NCI-H2107 (cell line): ENCODE data around the gene MZT2B.
"Not testable (repeated sequence)": the region's sequence is repeated elsewhere in the genome, so short reads cannot be mapped to it uniquely, and the experiment has no call there.

Source experiments
- DNase-seq: peaks from one replicate; lab custom pipeline; 2025; lab: John Stamatoyannopoulos, UW

Gene MZT2B

DNA sequence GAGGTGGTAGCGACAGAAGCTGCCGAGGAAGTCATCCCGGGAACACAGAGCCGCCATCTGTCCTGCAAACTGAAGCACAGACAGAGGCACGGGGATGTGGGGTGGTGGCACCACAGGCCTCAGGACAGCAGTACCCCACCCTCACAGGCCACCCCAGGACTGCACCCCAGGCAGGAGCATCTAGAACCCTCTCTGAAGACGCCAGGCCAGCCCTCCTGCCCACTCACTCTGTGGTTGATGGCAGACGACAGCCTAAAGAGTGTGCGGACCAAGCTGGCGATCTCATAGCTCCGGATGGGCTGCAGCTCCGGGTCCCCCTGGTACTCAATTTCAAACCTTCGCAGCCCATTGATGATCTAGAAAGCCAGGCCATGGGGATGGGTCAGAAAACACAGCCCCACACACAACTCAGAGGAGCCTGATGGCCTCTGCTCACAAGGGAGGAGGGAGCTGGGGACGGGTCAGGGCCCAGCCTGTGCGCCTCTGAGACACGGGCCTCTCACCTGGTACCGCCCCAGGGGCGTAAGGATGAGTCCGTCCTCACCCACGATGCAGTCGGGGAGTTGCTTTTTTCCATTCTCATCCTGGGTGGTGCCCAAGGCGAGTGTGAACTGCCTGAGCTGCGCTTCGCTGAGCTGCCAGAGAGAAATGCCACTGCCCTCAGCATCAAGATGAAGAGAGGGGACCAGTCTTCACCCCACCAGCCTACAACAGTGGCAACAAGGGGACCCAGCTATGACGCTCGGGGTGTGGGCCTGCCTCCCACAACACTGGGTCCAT lies 29.1 kb upstream of the MZT2B start:
- no peak for DNase-seq

GRCh38 chr2:130153721-130154422 lies 28.2 kb upstream of the MZT2B start:
- not testable (repeated sequence) for DNase-seq

GRCh38 chr2:130154423-130154770 lies 27.7 kb upstream of the MZT2B start:
- DNase-seq, result not testable (repeated sequence)

- DNase-seq, result no peak
These were observed 27.0 kb upstream of the MZT2B start for GRCh38 chr2:130154773-130155765.

- DNase-seq, result peak; percentile 82
These were observed 26.0 kb upstream of the MZT2B start for GRCh38 chr2:130155956-130156623.

GRCh38 chr2:130156624-130157004 lies 25.4 kb upstream of the MZT2B start:
- DNase-seq, result no peak

GRCh38 chr2:130157354-130157753 lies 24.7 kb upstream of the MZT2B start:
- DNase-seq, result not testable (repeated sequence)

DNA sequence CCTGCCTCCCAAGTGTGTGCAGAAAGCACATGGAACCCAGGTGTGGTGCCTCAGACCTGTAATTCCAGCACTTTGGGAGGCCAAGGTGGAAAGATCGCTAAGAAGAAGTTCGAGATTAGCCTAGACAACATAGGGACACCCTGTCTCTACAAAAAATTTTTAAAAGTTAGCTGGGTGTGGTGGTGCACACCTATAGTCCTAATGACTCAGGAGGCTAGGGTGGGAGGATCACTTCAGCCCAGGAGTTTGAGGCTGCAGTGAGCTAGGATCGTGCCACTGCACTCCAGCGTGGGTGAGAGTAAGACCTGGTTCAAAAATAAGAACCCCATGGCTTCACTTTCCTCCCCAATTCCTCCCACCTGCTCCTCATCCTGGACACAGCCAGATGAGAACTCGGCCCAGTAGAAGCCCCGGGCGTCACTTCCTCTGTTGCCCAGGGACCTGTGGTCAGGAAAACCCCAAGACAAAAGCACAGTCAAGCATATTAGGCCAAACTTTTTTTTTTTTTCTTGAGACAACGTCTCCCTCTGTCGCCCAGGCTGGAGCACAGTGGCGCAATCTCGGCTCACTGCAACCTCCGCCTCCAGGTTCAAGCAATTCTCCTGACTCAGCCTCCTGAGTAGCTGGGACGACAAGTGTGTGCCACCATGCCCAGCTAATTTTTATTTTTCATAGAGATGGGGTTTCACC lies 24.1 kb upstream of the MZT2B start:
- not testable (repeated sequence) for DNase-seq

- no peak for DNase-seq
These were observed 23.4 kb upstream of the MZT2B start for GRCh38 chr2:130158631-130159030.

GRCh38 chr2:130159376-130159775 lies 22.7 kb upstream of the MZT2B start:
- not testable (repeated sequence) for DNase-seq

GRCh38 chr2:130160131-130160530 lies 21.9 kb upstream of the MZT2B start:
- no peak for DNase-seq

DNA sequence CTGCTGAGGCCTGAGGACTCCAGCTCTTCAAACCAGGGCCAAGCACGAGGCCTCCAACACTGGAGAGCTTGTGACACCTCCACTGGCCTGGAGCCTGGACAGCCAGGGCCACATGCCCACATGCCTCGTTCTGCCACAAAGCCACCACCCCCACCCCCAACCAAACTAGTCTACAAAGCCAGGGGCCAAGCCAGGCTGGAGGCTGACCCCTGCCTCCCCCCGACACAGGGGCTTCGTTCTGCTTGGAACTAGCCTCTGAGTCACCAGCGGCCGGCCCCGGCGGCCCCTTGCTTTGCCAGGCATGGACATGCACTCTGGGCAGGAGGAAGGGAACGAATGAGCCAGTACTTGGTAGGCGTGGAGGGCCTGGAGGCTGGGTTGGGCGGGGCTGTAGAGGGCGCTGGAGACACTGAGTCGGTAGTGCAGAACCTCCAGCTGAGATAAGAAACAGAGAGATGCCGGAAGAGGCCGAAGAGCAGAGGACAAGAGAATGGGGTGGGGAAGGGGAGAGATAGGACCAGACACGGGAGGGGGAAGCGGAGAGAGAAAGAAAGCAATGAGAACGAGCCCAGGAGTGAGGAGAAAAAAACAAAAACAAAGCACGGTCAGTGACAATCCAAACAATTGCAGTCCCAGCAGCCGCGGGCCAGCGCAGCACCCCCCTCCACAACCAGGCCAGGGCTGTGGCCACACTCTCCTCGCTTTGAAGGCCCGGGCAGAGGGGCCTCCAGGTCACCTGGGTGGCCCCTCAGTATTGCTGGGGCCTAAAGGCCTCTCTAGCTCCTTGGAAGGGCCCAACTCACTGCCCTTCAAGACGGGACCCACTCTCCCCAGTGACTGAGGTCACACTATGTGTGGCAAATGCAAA lies 21.0 kb upstream of the MZT2B start:
- DNase-seq, result not testable (repeated sequence)

- not testable (repeated sequence) for DNase-seq
These were observed 19.6 kb upstream of the MZT2B start for GRCh38 chr2:130162486-130162885.

- DNase-seq, result no peak
These were observed 19.1 kb upstream of the MZT2B start for GRCh38 chr2:130162968-130163367.

DNA sequence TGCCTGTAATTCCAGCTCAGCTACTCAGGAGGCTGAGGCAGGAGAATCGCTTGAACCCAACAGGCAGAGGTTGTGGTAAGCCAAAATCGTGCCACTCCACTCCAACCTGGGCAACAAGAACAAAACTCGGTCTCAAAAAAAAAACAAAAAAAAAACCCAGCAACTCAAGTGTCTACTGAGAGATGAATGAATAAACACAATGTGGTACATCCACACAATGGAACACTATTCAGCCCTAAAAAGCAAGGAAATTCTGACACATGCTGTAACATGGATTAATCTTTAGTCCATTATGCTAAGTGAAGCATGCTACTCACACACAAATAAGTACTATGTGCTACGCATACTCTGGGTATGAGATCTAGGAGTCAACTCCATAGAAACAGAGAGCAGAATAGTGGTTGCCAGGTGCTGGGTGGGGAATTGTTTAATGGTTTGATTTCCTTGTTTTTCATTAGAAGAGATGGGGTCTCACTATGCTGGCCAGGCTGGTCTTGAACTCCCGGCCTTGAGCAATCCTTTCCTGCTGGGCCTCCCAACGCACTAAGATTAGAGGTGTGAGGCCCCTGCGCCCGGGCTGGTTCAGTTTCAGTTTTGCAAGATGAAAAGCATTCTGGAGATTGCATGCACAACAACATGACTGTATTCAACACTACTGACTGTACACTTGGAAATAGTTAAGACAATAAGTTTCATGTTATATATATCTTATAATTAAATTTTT lies 16.6 kb upstream of the MZT2B start:
- DNase-seq, result no peak

GRCh38 chr2:130166611-130167010 lies 15.5 kb upstream of the MZT2B start:
- not testable (repeated sequence) for DNase-seq

DNA sequence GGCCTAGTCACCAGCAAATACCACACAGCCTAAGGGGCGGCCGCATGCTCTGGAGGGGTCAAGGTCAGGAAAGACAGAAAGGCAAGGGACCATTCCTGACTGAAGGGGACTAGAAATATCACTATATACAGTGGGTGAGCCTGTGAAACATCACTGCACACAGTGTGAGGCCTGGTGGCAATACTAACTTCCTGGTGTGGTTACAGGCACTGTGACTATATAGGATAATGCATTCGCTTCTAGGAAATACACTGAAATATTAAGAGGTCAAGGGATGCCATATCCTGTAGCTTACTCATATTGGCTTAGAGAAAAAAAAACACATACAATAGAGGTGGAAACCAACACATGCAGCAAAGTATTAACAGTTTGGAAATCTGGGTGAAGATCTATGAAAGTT lies 12.9 kb upstream of the MZT2B start:
- DNase-seq, result not testable (repeated sequence)

DNA sequence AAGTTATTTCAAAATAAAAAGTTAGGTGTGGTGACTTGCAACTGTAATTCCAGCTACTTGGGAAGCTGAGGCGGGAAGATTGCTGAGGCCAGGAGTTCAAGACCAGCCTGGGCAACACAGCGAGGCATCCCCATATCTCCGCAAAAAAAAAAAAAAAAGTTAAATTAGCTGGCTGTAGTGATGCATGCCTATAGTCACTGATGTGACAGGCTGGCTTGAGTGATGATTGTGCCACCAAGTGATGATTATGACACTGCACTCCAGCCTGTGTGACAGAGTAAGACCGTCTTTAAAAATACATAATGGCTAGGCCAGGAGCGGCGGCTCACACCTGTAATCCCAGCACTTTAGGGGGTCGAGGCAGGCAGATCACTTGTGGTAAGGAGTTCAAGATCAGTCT lies 12.2 kb upstream of the MZT2B start:
- DNase-seq, result no peak

DNA sequence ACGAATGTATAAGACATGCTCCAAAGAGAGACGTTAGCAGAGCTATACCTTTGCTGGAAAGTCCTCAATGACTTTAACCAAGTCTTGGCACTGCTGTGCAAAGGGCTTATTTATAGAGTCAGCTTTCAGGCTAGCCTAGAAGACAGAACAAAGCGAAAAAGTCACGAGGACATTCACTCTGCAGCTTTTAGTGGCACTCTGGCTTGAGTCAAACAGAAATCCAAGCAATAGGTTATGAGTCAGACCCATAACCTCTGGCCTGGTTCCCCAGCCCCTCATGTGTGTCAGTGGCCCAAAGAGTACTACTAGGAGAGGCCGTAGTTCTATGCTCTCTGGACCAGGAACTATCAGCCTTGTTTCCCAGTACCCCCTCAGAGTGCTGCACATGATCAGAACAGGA lies 7.2 kb upstream of the MZT2B start:
- not testable (repeated sequence) for DNase-seq
